GM21390 (cell line): Measurements from ENCODE around the gene RPA3.
A peak's percentile ranks its signal among the peaks of the same experiment; 100 is the strongest.
"Not testable (repeated sequence)": the region's sequence is repeated elsewhere in the genome, so short reads cannot be mapped to it uniquely, and the experiment has no call there.

Experiments used
- ATAC-seq: cut with Tn5 transposase; IDR thresholded peaks from one replicate; pipeline ENCODE4 v1.9.1; 2021; ENCODE audit not compliant: unreplicated experiment

The RPA3 gene

DNA sequence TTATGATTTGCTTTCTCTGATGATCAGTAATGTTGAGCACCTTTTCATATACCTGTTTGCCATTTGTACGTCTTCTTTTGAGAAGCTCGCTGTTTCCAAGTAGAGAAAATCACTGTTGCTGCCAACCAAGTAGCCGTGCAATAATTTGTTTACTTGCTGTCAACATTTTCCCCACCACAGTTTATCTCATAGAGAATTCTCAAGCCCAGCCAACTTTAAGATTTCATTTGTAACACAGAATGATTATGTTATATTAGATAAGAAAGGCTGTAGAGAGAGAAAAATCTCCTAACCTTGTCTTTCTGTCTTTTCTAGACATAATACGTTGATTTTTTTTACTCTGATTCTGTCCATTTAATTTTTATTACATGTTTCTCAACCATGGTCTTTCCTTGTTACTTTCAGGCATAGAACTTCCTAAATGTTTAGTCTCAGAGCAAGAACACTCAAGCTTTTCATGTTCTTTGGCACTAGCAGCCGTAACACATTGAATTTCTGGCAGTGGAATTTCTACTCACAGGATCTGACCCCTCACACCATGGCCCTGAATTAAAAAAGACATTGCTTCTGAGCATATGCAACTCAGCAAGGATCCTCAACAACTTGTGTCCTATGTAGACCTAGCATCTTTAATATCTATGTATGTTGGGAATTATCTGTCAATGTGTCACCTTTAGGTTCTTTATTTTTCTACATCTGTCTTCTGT lies 23.1 kb downstream of the RPA3 start:
- no peak for ATAC-seq

DNA sequence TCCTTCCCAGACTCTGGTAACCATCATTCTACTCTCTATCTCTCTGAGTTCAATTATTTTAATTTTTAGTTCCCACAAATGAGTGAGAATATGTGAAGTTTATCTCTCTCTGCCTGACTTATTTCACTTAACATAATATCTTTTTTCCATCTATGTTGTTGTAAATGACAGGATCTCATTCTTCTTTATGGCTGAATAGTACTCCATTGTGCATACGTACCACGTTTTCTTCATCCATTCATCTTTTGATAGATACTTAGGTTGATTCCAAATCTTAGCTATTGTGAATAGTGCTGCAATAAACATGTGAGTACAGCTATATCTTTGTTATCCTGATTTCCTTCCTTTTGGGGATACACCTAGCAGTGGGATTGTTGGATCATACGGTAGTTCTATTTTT lies 23.9 kb downstream of the RPA3 start:
- no peak for ATAC-seq

- no peak for ATAC-seq
These were observed 24.5 kb downstream of the RPA3 start for GRCh38 chr7:7693881-7694280.

DNA sequence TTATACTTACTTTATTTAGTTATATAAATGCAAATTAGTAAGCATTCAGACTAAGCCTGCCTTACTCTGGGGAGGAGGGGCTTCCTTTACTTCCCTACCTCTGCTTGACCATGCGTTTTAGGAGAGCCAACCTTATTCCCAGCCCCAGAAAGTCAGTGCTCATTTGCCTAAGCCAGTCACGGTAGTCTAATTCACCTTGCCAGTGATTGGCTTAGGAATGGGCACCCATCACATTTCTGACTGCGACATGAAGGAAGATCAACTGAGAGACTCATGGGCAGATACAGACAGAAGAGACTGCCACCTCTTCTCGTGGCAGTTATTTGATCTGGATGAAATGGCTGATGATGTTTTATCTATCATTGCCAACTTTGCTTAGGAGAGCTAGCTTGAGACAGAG lies 29.5 kb downstream of the RPA3 start:
- no peak for ATAC-seq

GRCh38 chr7:7688310-7688709 lies 30.1 kb downstream of the RPA3 start:
- no peak for ATAC-seq

DNA sequence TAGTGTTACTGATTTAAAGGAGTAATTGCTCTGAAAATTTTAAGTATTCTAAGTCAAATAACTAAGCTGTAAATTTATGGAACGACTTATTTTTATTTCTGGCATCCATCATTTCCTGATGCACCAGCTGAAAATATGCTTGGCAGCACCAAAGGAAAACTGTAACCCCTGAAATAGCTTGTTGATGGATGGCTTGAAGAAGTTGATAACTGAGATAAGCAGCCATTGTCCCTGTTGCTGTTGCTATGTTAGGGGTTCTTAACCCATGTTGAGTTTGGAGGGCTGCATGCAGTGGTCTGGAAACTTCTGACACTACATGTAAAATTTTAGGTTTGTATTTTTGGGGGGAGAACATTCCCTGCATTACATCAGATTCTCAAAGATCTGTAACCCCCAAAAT lies 30.6 kb downstream of the RPA3 start:
- no peak for ATAC-seq

DNA sequence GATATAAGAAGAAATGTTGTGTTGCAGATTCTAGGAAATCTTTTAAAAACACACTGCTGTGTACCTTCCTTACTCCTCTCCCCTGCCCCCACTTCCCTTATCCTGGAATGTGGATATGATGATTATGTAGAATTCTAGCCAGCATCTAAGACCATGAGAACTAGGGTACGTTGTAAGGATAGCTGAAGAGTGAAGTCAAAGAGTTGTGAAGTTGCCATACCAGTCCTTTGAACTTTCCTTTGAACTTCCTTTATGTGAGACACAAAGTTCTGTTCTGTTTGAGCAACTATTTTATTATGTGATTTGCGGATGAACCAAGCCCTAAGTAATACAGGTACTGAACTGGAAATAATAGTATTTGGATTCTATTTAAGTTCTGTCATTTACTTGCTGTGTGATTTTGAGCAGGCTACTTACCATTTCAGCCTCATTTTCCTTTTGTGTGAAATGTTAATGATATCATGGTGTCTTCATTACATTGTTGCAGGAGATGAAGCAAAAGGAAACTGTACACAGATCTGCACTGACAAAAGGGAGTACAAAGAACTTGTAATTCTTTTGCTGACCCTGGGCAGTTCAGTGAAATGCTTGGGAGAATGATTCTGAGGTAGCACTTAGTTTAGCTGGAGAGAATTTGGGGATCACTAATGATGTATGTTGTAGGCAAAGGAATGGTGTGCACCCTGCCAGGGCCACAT lies 31.4 kb downstream of the RPA3 start:
- no peak for ATAC-seq

GRCh38 chr7:7682861-7683260 lies 35.5 kb downstream of the RPA3 start:
- no peak for ATAC-seq

- no peak for ATAC-seq
These were observed 36.5 kb downstream of the RPA3 start for GRCh38 chr7:7681936-7682329.

DNA sequence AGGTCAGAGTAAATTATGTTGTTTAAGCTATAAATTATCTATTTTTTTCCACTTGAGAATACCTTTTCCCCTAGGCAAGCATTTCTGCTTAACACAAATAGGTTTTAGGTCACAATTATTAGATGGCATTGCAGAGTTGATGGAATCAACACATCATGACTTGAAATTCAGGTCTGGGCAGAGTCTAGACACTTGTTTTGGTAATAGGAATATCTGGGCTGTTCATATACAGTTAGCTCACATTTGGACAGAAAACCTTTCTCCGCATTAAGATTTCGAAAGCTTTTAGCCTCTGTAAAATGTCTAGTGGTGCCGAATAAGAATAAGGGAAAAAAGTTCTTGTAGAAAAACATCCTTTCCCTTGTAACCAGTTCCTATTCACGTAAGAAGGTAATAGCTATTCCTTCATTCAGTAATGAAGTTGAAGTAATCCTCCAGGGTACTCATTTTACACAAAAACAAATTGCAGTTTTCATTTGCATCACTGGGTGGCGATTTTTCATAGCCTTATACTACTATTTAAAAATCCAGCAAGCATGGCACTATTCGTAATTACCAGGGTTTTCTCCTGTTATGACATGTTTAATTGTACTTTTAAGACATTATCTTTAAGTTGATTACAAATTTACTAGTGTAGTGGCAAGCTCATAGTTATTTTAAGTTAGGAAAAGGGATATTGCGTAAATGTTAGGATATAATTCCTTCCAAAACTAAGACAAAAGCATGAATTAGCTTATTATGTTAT lies 37.0 kb downstream of the RPA3 start:
- ATAC-seq = peak; percentile 79

DNA sequence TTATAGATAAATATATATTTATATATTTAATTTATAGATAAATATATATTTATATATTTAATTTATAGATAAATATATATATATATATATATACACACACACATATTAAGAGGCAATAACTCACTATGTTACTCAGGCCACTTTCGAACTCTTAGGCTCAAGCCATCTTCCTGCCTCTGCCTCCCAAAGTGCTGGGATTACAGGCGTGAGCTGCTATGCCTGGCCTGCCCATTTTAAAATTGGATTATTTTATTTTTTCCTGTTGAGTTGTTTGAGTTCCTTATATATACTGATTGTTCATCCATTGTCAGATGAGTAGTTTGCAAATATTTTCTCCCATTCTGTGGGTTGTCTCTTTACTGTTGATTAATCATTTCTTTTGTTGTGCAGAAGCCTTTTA lies 38.8 kb downstream of the RPA3 start:
- not testable (repeated sequence) for ATAC-seq

DNA sequence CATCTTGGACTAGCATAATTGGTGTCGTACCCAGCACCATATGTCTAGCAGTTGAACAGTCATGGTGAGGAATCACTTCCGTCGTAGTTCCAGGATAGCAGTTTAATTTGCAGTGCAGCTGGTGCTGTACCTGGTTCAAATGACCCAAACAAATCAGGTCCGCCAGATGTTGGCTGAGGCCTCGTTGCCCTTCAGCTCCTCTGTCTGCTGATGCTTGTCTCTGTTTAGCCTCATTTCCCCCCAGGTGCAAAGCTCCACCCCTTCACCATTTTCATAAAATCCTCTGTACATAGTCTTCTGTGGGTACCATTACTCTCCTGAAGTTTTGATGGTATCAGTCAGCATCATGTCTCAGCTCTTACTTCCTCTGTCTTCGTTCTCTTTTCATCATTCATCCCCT lies 42.7 kb downstream of the RPA3 start:
- ATAC-seq = no peak

DNA sequence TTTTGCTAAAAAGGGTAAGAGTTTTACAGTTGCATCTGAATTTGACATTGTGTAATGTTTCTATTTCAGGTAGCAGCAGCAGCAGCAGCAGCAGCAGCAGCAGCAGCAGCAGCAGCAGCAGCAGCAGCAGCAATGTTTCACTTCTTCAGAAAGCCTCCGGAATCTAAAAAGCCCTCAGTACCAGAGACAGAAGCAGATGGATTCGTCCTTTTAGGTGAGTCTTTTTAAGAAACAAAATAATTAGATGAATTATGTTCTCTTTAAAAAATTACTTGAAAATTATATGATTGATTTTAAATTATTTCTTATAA lies 45.2 kb downstream of the RPA3 start:
- ATAC-seq = no peak

- no peak for ATAC-seq
These were observed 45.7 kb downstream of the RPA3 start for GRCh38 chr7:7672545-7673239.

DNA sequence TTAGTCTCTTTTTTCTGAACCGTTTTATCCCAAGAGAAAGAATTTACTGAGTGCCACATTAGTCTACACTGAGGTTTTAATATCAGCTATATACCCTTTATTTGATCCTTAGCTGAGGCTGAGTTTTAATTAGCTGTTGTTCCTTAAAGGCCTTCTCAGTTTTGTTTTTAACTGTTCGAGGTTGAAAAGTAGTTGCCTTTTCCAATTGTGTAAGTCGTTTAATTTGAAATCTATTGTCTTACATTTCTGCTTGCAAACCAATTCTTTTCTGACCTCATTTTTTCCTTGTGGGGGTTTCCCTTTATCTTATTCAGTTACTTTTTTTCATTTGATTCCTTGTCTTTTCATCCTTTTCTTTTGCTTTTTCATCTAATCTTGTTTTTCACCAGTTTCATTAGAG lies 47.0 kb downstream of the RPA3 start:
- no peak for ATAC-seq

DNA sequence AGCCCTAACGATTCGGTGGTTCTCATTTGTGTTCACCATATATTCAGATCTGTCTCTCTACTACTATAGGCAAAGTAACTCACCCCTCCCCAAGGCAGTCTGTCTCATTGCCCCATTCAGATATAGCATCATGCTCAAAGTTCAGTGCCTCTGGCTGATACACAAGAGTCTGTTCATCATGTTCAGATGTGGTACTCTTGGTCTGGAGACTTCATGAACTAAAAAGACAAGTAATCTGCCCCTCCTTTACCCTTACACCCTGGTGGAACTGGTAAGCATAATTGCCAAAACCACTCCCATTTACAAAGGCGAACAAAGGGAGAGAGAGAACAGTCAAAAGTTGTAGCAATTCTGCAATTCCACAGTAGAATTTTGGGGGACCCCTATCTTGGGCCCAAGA lies 47.9 kb downstream of the RPA3 start:
- ATAC-seq = no peak

DNA sequence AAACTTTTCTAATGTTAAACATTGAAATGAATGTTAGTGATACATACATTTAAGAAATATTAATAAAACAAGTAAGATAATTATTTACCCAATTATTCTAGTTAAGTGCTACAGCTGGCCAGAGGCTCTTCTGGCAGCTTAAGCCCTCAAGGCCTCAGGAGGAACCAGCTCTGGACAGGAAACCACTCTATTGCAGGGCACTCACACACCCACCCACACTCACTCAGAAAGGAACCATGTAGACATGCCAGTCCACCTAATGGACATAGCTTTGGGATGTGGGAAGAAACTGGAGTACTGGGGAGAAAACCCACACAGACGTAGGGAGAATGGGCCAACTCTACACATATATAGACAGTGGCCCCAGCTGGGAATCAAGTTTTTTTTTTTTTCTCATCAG lies 49.7 kb downstream of the RPA3 start:
- no peak for ATAC-seq

DNA sequence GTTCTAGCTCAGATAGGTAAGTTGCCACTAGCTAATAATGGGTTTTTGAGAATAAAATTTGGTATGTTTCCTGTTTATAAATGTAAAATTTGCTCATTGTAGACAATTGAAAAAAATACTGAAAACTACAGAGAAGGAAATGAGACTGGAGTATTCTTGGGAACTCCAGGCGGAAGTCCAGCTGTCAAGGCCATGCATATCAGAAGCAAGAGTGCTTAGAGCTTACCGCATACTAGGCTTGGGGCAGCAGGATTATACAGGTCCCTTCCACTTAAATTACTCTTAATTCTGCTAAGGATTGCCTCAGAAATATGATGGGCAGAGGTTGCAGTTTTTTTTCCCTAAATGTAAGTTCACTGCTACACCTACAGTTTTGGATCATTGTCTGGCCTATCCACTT lies 51.2 kb downstream of the RPA3 start:
- no peak for ATAC-seq

GRCh38 chr7:7665031-7665430 lies 53.4 kb downstream of the RPA3 start:
- ATAC-seq = no peak

DNA sequence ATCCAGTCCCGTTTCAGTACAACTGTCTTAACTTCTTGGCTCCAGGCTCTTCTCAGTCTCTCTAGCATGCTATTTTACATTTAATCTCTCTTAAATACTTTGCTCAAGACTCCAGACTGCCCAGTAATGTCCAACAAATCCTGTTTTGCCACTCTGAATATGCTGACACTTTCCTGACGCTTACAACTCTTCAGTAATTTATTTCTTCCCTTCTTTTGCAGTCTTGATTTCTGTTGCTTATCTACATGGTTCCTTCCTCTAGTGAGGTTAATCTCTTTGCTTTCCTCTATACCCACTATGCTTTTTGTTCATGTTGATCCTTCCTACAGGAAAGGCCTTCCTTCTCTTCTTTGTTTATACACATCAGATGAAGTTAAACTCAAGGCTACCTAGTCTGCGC lies 54.1 kb downstream of the RPA3 start:
- no peak for ATAC-seq

DNA sequence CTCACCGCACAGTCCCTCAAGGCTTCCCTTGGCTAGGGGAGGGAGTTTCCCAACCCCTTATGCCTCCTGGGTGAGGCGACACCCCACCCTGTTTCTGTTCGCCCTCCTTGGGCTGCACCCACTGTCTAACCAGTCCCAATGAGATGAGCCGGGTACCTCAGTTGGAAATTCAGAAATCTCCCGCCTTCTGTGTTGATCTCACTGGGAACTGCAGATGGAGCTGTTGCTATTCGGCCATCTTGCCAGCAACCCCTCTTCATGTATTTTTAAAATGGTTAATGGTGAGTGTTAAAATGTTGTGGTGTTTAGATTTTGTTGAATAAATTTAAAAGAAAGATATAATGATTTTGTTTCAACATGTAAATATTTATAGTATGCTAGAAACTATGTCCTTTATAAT lies 55.9 kb downstream of the RPA3 start:
- ATAC-seq = no peak

DNA sequence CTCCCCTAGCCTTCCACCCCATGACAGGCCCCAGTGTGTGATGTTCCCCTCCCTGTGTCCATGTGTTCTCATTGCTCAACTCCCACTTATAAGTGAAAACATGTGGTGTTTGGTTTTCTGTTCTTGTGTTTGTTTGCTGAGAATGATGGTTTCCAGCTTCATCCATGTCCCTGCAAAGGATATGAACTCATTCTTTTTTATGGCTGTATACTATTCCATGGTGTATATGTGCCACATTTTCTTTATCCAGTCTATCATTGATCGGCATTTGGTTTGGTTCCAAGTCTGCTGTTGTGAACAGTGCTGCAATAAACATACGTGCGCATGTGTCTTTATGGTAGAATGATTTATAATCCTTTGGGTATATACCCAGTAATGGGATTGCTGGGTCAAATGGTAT lies 61.9 kb downstream of the RPA3 start:
- not testable (repeated sequence) for ATAC-seq
